CD4-positive, alpha-beta memory T cell (primary cell): ENCODE measurements around the gene RELT. TPM values are rescaled to one million over a fixed set of nuclear protein-coding genes. Genes with fewer than 3 reads are reported as not detected.

Experiments
- CTCF ChIA-PET: fragments of 350-600 bp; sonication (Branson Sonifier 250); formaldehyde crosslinking; loops from one replicate; lab custom pipeline; 2021; ENCODE audit warnings: inconsistent platforms; ENCODE audit not compliant: partially characterized antibody; lab: Charles Lee
- POLR2A ChIA-PET: fragments of 350-600 bp; sonication (Branson Sonifier 250); formaldehyde crosslinking; loops from one replicate; lab custom pipeline; 2021; ENCODE audit not compliant: partially characterized antibody; lab: Charles Lee
- DNase-seq, 5 donors: peaks; one replicate each; pipeline versions ENCODE4 v3.0.0 to v3.0.0-alpha.2; 2020 to 2022; ENCODE audit warnings: mixed read lengths in 1 of 5
- H3K27ac ChIP-seq: one replicate; pipeline ENCODE4 v1.7.0; 2013; ENCODE audit warnings: low read depth, low read length
- H3K27me3 ChIP-seq: 2 replicates; pipeline ENCODE4 v1.7.0; 2013; ENCODE audit warnings: mild to moderate bottlenecking, low read length, moderate library complexity; ENCODE audit not compliant: insufficient read depth
- H3K36me3 ChIP-seq: 2 replicates; pipeline ENCODE4 v1.7.0; 2013; ENCODE audit warnings: mild to moderate bottlenecking, low read length, moderate library complexity; ENCODE audit not compliant: insufficient read depth
- H3K4me1 ChIP-seq: 2 replicates; pipeline ENCODE4 v1.7.0; 2013; ENCODE audit warnings: mild to moderate bottlenecking, low read length, moderate library complexity; ENCODE audit not compliant: insufficient read depth
- H3K4me3 ChIP-seq, 2 donors: one replicate each; pipeline ENCODE4 v1.7.0; 2013; ENCODE audit warnings: low read length in 2 of 2, mild to moderate bottlenecking in 1 of 2
- H3K9me3 ChIP-seq, 2 donors: one replicate each; pipeline ENCODE4 v1.7.0; 2013; ENCODE audit warnings: low read length in 2 of 2, control low read depth in 1 of 2; ENCODE audit not compliant: control insufficient read depth in 1 of 2
- H3K27ac Mint-ChIP-seq, 7 donors: one replicate each; pipeline ENCODE4 v1.8.0; 2020 to 2021; ENCODE audit warnings: mixed read lengths in 7 of 7, mild to moderate bottlenecking in 6 of 7, inconsistent platforms in 3 of 7, moderate library complexity in 3 of 7
- H3K27me3 Mint-ChIP-seq, 2 donors: one replicate each; pipeline ENCODE4 v1.8.0; 2020 to 2021; ENCODE audit warnings: mixed read lengths in 2 of 2
- H3K36me3 Mint-ChIP-seq, 2 donors: one replicate each; pipeline ENCODE4 v1.8.0; 2020 to 2021; ENCODE audit warnings: mixed read lengths in 2 of 2, inconsistent platforms in 1 of 2, mild to moderate bottlenecking in 1 of 2
- H3K4me1 Mint-ChIP-seq, 4 donors: one replicate each; pipeline ENCODE4 v1.8.0; 2020 to 2021; ENCODE audit warnings: mixed read lengths in 4 of 4, mild to moderate bottlenecking in 1 of 4
- H3K4me3 Mint-ChIP-seq, 8 donors: one replicate each; pipeline ENCODE4 v1.8.0; 2020 to 2021; ENCODE audit warnings: mixed read lengths in 8 of 8, mild to moderate bottlenecking in 7 of 8, moderate library complexity in 6 of 8, inconsistent platforms in 3 of 8
- H3K9me3 Mint-ChIP-seq, 8 donors: one replicate each; pipeline ENCODE4 v1.8.0; 2020 to 2021; ENCODE audit warnings: mixed read lengths in 8 of 8, mild to moderate bottlenecking in 5 of 8, inconsistent platforms in 3 of 8, moderate library complexity in 1 of 8
- intact Hi-C: fragments of 100-400 bp; cut with micrococcal nuclease; formaldehyde crosslinking; loops from one replicate; pipeline ENCODE4 v1.15.1; 2023
- polyA plus RNA-seq, 2 donors: library from polyadenylated mRNA; unstranded; fragments of 300-500 nt; fragmentation: Illumina TruSeq; gene quantifications; one replicate each; pipeline ENCODE4 v1.2.3, GENCODE V29; 2021
- total RNA-seq, 2 experiments: library from RNA; stranded (reverse); gene quantifications; one replicate each; pipeline ENCODE4 v1.2.3, GENCODE V29; 2021

The RELT gene
- total and polyA plus RNA-seq, 4 experiments from 2014 or later = 2.2 to 12.9 (median 8.6) TPM

DNA sequence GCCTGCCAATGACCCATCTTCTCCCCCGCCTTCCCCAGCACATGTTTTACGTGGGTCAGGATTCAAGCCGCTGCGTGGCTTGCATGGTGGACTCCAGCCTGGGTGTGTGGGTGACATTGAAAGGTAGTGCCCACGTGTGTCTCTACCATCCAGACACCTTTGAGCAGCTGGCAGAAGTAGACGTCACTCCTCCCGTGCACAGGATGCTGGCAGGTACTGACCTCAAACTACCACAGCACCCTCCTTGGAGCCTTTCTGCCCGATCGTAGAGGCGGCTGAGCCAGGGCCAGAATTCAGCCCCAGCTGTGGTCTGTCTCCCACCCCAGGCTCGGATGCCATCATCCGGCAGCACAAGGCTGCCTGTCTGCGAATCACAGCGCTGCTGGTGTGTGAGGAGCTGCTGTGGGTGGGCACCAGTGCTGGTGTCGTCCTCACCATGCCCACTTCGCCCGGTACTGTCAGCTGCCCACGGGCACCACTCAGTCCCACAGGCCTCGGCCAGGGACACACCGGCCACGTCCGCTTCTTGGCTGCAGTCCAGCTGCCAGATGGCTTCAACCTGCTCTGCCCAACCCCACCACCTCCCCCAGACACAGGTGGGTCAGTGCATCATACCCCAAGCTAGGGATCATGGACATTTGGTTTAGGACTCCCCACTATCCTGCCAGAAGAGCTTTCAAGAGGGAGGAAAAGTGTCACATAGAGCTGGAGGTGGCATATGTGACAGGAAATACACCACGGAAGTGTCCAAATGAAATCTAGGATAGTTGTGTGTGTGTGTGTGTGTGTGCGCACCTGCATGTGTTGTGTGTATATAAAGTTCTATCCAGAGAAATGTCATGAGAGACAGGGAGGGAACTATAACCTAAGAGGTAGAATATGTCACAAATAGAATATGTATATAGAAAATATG is 10.6 kb upstream of the RELT start:
- no peaks in the 10 kb centered on the region for H3K27me3 Mint-ChIP-seq
- H3K4me3 ChIP-seq = no peak overlapping the region
- H3K27ac ChIP-seq = peak overlapping the region; percentile 67
- H3K27ac Mint-ChIP-seq = peak overlapping the region; percentile 81 to 97 (median 96)
- H3K4me1 Mint-ChIP-seq = peaks cover 12 to 42% (median 24%) of the 10 kb centered on the region in 4 donors
- intact Hi-C loops = loop anchor here (1.0 kb wide), 1 partner anchor 11 kb away; the partner anchor contains the start of gene RELT
- POLR2A ChIA-PET = interaction anchor here (1.3 to 3.3 kb wide), 4 partner anchors 10 to 232 kb away, joined by 3 to 31 read pairs (median 8); partner anchors contain the start of genes FAM168A and RELT
- H3K4me1 ChIP-seq = peaks cover 35% of the 10 kb centered on the region
- no peaks in the 10 kb centered on the region for H3K27me3 ChIP-seq
- H3K9me3 ChIP-seq = no peaks in the 10 kb centered on the region
- H3K9me3 Mint-ChIP-seq = peaks cover 0 to 3% (median 0%) of the 10 kb centered on the region in 8 donors
- H3K4me3 Mint-ChIP-seq = peak overlapping the region in 6 of 8 donors; percentile 21 to 83 (median 71)
- DNase-seq = peak in 1 of 5 donors; percentile 31
- H3K36me3 Mint-ChIP-seq = no peaks in the 10 kb centered on the region
- CTCF ChIA-PET = interaction anchor here (1.2 to 10.5 kb wide), 7 partner anchors 9 to 61 kb away, joined by 3 to 125 read pairs (median 4); no protein-coding TSS in a partner anchor
- H3K36me3 ChIP-seq = no peaks in the 10 kb centered on the region

GRCh38 chr11:73366265-73366610 is 10.0 kb upstream of the RELT start:
- Mint-ChIP-seq H3K4me1 (peaks cover 12 to 42% (median 24%) of the 10 kb centered on the region in 4 donors), H3K36me3 (no peaks in the 10 kb centered on the region), H3K27me3 (no peaks in the 10 kb centered on the region), H3K4me3 (peak overlapping the region; percentile 21 to 83 (median 71)), H3K9me3 (peaks cover 0 to 3% (median 0%) of the 10 kb centered on the region in 8 donors), H3K27ac (peak overlapping the region; percentile 81 to 97 (median 96))
- ChIA-PET CTCF (interaction anchor here (1.2 to 10.5 kb wide), 7 partner anchors 8 to 61 kb away, joined by 3 to 125 read pairs (median 4); no protein-coding TSS in a partner anchor), POLR2A (interaction anchor here (0.8 to 3.3 kb wide), 5 partner anchors 10 to 232 kb away, joined by 3 to 31 read pairs (median 6); partner anchors contain the start of genes FAM168A and RELT)
- intact Hi-C loops = loop anchor here (1.0 kb wide), 1 partner anchor 10 kb away; the partner anchor contains the start of gene RELT
- H3K9me3 ChIP-seq = no peaks in the 10 kb centered on the region
- DNase-seq = peak; percentile 43 to 77 (median 64)
- H3K27me3 ChIP-seq = no peaks in the 10 kb centered on the region
- H3K36me3 ChIP-seq = no peaks in the 10 kb centered on the region
- H3K27ac ChIP-seq = peak overlapping the region; percentile 67
- H3K4me3 ChIP-seq = peak overlapping the region in 1 of 2 donors; percentile 16
- peaks cover 35% of the 10 kb centered on the region for H3K4me1 ChIP-seq

GRCh38 chr11:73366953-73367352 is 9.2 kb upstream of the RELT start:
- Mint-ChIP-seq H3K9me3 (peaks cover 0 to 3% (median 0%) of the 10 kb centered on the region in 8 donors), H3K4me1 (peaks cover 12 to 42% (median 21%) of the 10 kb centered on the region in 4 donors), H3K27me3 (no peaks in the 10 kb centered on the region), H3K36me3 (no peaks in the 10 kb centered on the region), H3K27ac (peak overlapping the region; percentile 81 to 97 (median 96)), H3K4me3 (peak overlapping the region in 5 of 8 donors; percentile 21 to 59 (median 46))
- peak overlapping the region; percentile 67 for H3K27ac ChIP-seq
- H3K36me3 ChIP-seq = no peaks in the 10 kb centered on the region
- CTCF ChIA-PET = interaction anchor here (1.0 to 10.5 kb wide), 5 partner anchors 8 to 60 kb away, joined by 3 to 125 read pairs (median 4); no protein-coding TSS in a partner anchor
- intact Hi-C loops = loop anchor here (1.0 kb wide), 1 partner anchor 9 kb away; the partner anchor contains the start of gene RELT
- POLR2A ChIA-PET = interaction anchor here (0.8 to 3.3 kb wide), 4 partner anchors 9 to 18 kb away, joined by 3 to 31 read pairs (median 8); partner anchors contain the start of gene RELT
- peaks cover 35% of the 10 kb centered on the region for H3K4me1 ChIP-seq
- no peak overlapping the region for H3K4me3 ChIP-seq
- no peak for DNase-seq
- H3K27me3 ChIP-seq = no peaks in the 10 kb centered on the region
- H3K9me3 ChIP-seq = no peaks in the 10 kb centered on the region

- H3K9me3 Mint-ChIP-seq = peaks cover 0 to 3% (median 0%) of the 10 kb centered on the region in 8 donors
- H3K27ac ChIP-seq = no peak overlapping the region
- intact Hi-C loops = no loop called here
- H3K27me3 Mint-ChIP-seq = no peaks in the 10 kb centered on the region
- ChIA-PET POLR2A (interaction anchor here (1.9 to 2.4 kb wide), 2 partner anchors 16 to 17 kb away, joined by 6 to 9 read pairs; no protein-coding TSS in a partner anchor), CTCF (interaction anchor here (1.0 to 10.5 kb wide), 3 partner anchors 10 to 61 kb away, joined by 3 to 125 read pairs (median 4); no protein-coding TSS in a partner anchor)
- H3K36me3 Mint-ChIP-seq = no peaks in the 10 kb centered on the region
- no peak overlapping the region for H3K4me3 ChIP-seq
- H3K4me1 Mint-ChIP-seq = peaks cover 12 to 42% (median 21%) of the 10 kb centered on the region in 4 donors
- H3K27ac Mint-ChIP-seq = peak overlapping the region; percentile 81 to 97 (median 96)
- H3K27me3 ChIP-seq = no peaks in the 10 kb centered on the region
- peak overlapping the region in 4 of 8 donors; percentile 22 to 59 (median 39) for H3K4me3 Mint-ChIP-seq
- H3K4me1 ChIP-seq = peaks cover 35% of the 10 kb centered on the region
- no peaks in the 10 kb centered on the region for H3K36me3 ChIP-seq
- H3K9me3 ChIP-seq = no peaks in the 10 kb centered on the region
- DNase-seq = peak in 1 of 5 donors; percentile 39
Measured at GRCh38 chr11:73367482-73368024, 8.6 kb upstream of the RELT start.

DNA sequence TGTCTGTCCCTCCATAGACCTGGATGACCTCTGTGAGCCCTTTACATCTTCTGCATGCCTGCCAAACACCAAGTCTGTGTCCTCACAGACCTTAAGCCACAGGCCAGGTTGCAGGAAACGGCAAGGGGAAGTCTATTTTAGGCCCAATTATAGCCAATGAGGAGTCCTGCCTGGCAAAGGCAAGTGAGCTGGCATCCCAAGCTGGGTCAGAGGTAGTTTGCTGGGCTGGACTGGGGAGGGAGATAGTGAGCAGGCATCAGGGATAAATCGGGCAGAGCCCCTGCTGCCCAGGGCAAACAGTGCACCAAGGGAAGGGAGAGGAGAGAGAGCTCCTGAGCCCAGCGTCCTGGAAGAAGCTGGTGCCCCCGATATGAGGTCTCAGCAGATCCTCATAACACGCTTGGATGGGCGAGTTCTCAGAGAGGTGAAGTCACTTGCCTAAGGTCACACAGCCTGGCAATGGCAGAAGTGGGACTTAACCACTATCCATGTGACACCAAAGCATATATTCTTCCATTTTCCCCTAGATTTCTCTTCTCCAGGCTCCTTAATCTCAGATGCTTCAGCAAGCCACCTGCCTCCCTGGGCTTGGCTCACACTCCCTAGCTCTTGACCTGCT is 3.7 kb upstream of the RELT start:
- intact Hi-C loops = no loop called here
- no peak overlapping the region for H3K4me3 ChIP-seq
- CTCF ChIA-PET = interaction anchor here (6.3 kb wide), 1 partner anchor 21 kb away, joined by 43 read pairs; no protein-coding TSS in a partner anchor

DNA sequence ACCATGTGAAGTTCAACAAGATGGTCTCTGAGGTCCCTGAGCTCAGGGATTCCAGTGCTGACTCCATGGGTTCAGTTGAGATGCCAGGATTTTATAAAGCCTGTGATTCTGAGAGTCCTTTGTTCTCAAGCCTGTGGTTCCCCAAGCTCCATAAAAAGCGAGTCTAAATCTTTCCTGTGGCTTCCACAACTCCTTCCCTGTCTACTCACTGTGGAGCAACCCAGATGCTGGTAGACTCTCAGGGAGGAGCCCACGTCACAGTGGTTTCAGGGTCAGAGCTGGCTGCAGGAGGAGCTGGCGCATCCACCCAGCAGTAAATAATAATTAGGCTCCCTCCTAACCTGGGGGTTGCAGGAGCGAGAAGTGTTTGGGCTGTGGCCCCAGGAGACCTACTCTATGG is 2.0 kb upstream of the RELT start:
- H3K27me3 ChIP-seq = no peaks in the 10 kb centered on the region
- POLR2A ChIA-PET = interaction anchor here (0.5 to 3.9 kb wide), 2 partner anchors 9 to 554 kb away, joined by 3 to 31 read pairs; no protein-coding TSS in a partner anchor
- peak overlapping the region in 3 of 7 donors; percentile 15 to 88 (median 35) for H3K27ac Mint-ChIP-seq

More for the DNA sequence above, 3.7 kb upstream of the RELT start:
- Mint-ChIP-seq H3K27ac (peak overlapping the region in 1 of 7 donors; percentile 13), H3K27me3 (no peaks in the 10 kb centered on the region), H3K9me3 (no peaks in the 10 kb centered on the region), H3K4me3 (peak overlapping the region in 1 of 8 donors; percentile 35), H3K4me1 (peaks cover 9 to 25% (median 18%) of the 10 kb centered on the region in 4 donors), H3K36me3 (peaks cover 0 to 5% of the 10 kb centered on the region in 2 donors)
- POLR2A ChIA-PET = no interaction called here
- H3K9me3 ChIP-seq = no peaks in the 10 kb centered on the region
- no peaks in the 10 kb centered on the region for H3K36me3 ChIP-seq
- H3K4me1 ChIP-seq = peaks cover 23% of the 10 kb centered on the region
- H3K27ac ChIP-seq = no peak overlapping the region
- no peaks in the 10 kb centered on the region for H3K27me3 ChIP-seq
- DNase-seq = no peak

More for the DNA sequence above, 2.0 kb upstream of the RELT start:
- Histone ChIP-seq H3K36me3 (no peaks in the 10 kb centered on the region), H3K4me1 (peaks cover 29% of the 10 kb centered on the region), H3K9me3 (no peaks in the 10 kb centered on the region), H3K27ac (no peak overlapping the region), H3K4me3 (no peak overlapping the region)
- Mint-ChIP-seq H3K36me3 (peaks cover 0 to 5% of the 10 kb centered on the region in 2 donors), H3K9me3 (no peaks in the 10 kb centered on the region), H3K27me3 (no peaks in the 10 kb centered on the region), H3K4me1 (peaks cover 18 to 33% (median 25%) of the 10 kb centered on the region in 4 donors), H3K4me3 (no peak overlapping the region)
- DNase-seq = peak in 1 of 5 donors; percentile 5
- CTCF ChIA-PET = interaction anchor here (0.7 to 6.3 kb wide), 6 partner anchors 8 to 23 kb away, joined by 3 to 43 read pairs (median 5); no protein-coding TSS in a partner anchor
- intact Hi-C loops = no loop called here
